Fibroblast of the aortic adventitia (primary cell): Measurements from ENCODE around the gene NRCAM. TPM values are rescaled to one million over a fixed set of nuclear protein-coding genes. Genes with fewer than 3 reads are reported as not detected.

Experiments used
- DNase-seq: peaks from one replicate; pipeline ENCODE4 v3.0.0-alpha.2; 2010; ENCODE audit warnings: low read depth
- H3K4me3 ChIP-seq: 2 replicates; pipeline ENCODE4 v1.5.1; 2011; ENCODE audit warnings: low read depth, mild to moderate bottlenecking, control low read depth, low read length, moderate library complexity
- total RNA-seq: library from RNA; depleted of rRNA; stranded (reverse); fragments of >200 nt; gene quantifications from 2 replicates; pipeline ENCODE4 v1.2.3, GENCODE V29; 2012; ENCODE audit warnings: low replicate concordance
- TF ChIP-seq, protein P1 (sequence below): IDR thresholded peaks from 2 replicates; pipeline ENCODE4 v1.5.1; 2011; ENCODE audit warnings: mild to moderate bottlenecking, low read length, control low read depth, inconsistent platforms; ENCODE audit not compliant: insufficient read depth

NRCAM gene
- total RNA-seq, 1 donor: 2.3 TPM

- peak; percentile 28 for DNase-seq
- no peak overlapping the region for H3K4me3 ChIP-seq
- TF ChIP-seq, protein P1, sequence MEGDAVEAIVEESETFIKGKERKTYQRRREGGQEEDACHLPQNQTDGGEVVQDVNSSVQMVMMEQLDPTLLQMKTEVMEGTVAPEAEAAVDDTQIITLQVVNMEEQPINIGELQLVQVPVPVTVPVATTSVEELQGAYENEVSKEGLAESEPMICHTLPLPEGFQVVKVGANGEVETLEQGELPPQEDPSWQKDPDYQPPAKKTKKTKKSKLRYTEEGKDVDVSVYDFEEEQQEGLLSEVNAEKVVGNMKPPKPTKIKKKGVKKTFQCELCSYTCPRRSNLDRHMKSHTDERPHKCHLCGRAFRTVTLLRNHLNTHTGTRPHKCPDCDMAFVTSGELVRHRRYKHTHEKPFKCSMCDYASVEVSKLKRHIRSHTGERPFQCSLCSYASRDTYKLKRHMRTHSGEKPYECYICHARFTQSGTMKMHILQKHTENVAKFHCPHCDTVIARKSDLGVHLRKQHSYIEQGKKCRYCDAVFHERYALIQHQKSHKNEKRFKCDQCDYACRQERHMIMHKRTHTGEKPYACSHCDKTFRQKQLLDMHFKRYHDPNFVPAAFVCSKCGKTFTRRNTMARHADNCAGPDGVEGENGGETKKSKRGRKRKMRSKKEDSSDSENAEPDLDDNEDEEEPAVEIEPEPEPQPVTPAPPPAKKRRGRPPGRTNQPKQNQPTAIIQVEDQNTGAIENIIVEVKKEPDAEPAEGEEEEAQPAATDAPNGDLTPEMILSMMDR: no peak
Measured at GRCh38 chr7:108308903-108309302, 147.3 kb downstream of the NRCAM start.

DNA sequence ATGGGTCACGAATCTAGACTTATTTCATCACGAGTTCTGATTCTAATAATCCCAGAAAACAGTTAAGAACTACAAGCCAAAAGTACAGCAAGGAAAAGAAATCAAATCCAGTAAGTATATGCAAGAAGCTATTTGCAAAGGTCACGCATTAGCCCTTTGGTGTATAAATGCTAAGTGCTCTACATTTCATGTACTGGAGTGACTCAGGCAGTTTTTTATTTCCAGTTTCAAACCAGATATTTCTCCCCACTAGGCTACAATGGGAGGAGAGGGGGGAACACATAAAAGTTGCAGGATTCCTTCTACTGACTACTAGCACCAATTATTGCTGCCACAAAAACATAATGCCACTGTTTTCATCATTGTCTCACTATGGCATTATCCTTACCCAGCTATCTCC, 148.0 kb downstream of the NRCAM start:
- H3K4me3 ChIP-seq: no peak overlapping the region
- DNase-seq: no peak
- TF ChIP-seq, protein P1: no peak

- DNase-seq: no peak
- no peak overlapping the region for H3K4me3 ChIP-seq
- TF ChIP-seq, protein P1: no peak
Measured at GRCh38 chr7:108307595-108307994, 148.6 kb downstream of the NRCAM start.

DNA sequence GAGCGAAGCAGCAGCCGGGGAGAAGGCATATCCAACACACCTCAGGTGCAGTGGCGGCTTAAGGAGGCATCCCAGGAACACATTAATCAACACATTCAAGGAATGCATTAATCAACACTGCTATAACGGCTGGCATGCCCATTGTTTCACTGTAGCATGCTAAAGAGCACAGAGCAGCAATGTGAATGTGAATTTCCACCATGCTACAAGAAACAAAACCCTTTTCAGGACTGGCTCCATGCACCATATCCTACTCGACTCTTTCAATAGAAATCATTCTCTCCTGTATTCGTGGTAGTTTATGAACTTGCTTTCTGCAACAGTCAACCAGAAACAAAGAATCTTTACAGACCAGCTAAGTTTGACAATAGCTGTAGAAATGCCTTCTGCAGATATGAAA, 149.0 kb downstream of the NRCAM start:
- no peak overlapping the region for H3K4me3 ChIP-seq
- no peak for DNase-seq
- TF ChIP-seq, protein P1: no peak

GRCh38 chr7:108303332-108303731, 152.9 kb downstream of the NRCAM start:
- DNase-seq: no peak
- TF ChIP-seq, protein P1: no peak
- no peak overlapping the region for H3K4me3 ChIP-seq

DNA sequence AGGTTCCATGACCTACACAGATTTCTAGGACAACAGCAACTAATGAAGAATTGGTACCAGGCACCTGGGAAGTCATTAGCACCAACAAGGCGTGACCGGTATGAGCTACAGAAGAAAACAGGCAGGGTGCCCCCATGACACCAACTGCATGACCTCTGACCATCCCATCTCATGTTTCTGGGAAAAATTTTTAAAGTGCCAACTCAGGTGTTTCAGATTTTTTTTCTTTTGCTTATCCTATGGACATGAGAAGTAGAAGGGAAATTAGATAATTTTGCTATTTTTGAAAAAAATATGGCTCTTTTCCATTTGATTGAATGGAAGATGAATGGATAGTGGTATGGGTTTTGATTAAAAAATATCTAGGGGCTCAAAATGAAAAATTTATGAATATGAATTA, 154.8 kb downstream of the NRCAM start:
- H3K4me3 ChIP-seq: no peak overlapping the region
- DNase-seq: no peak
- TF ChIP-seq, protein P1: no peak

- no peak overlapping the region for H3K4me3 ChIP-seq
- TF ChIP-seq, protein P1: no peak
- peak; percentile 69 for DNase-seq
Measured at GRCh38 chr7:108299251-108299973, 156.8 kb downstream of the NRCAM start.
